ENCODE results near the gene FA2H.
"Not testable (repeated sequence)": the region's sequence is repeated elsewhere in the genome, so short reads cannot be mapped to it uniquely, and the experiment has no call there.

Gene FA2H, protein sequence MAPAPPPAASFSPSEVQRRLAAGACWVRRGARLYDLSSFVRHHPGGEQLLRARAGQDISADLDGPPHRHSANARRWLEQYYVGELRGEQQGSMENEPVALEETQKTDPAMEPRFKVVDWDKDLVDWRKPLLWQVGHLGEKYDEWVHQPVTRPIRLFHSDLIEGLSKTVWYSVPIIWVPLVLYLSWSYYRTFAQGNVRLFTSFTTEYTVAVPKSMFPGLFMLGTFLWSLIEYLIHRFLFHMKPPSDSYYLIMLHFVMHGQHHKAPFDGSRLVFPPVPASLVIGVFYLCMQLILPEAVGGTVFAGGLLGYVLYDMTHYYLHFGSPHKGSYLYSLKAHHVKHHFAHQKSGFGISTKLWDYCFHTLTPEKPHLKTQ

DNA sequence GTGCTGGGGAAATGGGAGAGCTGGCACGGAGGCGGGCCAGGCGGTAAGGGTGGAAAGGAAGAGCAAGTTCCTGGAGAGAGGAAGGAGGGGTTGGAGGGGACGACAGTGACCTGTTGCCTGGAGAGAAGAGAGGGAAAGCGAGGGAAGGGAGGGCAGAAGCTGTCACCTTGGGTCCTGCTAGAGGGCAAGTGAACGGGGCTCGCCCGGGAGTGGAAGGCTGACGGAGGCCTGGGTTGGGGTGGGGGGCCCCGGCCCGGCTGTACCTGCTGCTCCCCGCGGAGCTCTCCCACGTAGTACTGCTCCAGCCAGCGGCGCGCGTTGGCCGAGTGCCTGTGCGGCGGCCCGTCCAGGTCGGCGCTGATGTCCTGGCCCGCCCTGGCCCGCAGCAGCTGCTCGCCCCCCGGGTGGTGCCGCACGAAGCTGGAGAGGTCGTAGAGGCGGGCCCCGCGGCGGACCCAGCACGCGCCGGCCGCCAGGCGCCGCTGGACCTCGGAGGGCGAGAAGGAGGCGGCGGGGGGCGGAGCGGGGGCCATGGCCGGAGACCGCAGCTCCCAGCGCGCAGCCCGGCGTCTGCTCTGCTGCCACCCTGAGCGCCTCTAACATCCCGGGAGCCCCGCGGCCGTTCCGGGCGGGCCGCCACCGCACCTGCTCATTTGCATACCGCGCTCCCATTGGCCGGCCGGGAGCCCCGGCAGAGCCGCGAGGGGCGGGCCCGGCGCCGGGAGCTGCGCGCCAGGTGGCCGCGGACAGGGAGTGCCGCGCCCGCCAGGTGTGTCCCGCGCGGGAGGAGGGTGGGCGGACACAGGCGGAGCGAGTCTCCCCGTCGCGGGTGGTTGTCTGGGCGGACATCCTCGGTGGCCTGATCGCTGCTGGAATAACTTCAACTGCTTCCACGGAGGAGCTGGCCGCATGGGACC lies at the start of gene FA2H:
TSS of gene FA2H (minus strand) at position 598 of the 917 bp plus-strand sequence. CDS start at position 533, 65 bp downstream.
- DNase-seq: no peak

DNA sequence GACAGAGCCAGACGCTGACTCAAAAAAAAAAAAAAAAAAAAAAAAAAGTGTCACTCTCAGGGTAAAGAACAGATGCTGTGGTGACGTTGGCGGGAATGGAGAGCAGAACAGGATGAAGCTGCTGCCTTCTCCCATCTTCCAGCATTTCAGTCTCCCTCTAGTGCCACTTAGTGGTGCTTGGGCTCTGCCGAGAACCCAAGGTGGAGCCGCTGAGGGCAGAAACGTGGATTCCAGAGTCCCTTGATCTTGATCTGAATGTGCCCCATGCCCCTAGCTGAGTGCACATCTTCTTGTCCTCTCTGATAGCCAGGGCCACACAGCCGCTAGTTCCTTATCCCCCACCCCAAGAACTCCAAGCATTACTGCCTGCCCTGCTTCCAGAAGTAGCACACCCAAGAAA lies 43.2 kb upstream of the FA2H start:
- no peak for DNase-seq

DNA sequence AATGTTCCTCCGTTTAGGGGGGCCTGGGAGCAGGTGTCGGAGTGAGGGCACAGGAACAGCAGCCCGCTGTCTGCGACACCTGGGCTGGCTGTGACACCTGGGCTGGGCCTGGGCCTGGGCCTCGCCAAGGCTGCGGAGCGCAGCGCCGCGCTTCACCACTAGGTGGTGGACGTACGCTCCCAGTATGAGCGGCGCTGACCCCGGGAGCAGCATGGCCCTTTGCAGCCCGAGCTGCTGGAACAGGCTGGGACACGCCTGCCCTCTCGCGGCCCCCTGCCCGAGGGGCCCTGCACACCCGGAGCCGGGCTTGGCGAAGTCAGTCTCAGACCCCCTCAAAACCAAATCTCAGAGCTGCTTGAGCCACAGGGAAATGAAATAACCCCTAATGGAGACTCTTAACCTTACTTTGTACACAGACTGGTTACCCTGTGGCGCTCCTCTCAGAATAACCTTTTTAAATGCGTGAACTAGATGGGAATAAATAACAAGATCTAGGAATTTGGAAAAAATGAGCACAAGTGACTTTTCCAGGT lies 38.6 kb upstream of the FA2H start:
- DNase-seq: peak; percentile 55

DNA sequence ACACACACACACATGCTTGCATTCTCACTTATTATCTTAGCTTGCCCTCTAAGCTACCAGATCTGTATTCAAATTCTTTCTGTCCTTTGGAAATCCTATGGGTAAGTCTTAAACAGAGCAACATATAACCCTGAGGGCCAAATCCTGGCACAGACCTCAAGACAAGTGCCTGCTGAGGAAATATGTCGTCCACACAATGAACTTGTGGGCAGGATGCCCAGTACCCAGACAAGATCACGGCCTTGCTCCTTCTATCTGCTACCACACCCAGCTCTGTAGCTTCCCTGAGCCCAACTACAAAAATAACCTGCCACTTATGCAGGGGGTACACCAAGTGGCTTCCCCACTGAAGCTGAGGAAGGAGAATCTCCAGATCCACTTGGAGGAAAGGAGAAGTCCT lies 37.3 kb upstream of the FA2H start:
- no peak for DNase-seq

DNA sequence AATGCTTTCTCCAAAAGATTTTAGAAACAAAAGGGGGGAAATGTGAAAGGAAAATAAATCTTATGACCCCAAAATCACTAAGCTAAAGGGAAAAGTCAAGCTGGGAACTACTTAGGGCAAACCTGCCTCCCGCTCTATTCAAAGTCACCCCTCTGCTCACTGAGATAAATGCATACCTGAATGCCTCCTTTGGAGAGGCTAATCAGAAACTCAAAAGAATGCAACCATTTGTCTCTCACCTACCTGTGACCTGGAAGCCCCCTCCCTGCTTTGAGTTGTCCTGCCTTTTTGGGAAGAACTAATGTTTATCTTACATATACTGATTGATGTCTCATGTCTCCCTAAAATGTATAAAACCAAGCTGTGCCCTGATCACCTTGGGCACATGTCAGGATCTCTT lies 36.6 kb upstream of the FA2H start:
- DNase-seq: not testable (repeated sequence)

DNA sequence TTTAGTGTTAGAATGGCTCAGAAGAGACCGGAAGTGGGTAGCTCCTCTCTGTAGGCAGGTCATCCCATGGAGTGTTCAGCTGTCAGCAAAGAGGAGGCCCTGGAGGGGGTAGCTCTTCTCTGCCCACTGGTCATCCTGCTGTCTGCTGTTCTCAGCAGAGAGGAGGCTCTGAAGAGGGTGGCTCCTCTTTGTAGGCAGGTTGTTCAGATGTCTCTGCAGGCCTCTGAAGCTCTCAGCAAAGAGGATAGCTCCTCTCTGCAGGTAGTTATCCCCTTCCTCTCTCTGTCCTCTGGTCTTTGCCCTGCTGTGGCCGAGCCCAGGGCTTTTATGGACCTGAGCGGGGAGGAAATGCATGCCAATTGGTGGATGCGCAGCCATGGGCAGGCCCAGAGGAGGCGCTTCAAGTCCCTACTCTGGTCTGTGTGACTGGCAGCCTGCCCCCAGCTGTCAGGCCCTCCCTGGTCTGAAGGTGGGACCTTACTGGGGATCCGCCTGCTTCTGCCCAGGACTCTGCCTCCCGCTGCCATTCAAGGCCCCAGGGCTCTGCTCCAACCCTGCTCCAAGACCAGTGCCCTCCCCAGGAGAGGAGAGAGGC lies 32.5 kb upstream of the FA2H start:
- no peak for DNase-seq

DNA sequence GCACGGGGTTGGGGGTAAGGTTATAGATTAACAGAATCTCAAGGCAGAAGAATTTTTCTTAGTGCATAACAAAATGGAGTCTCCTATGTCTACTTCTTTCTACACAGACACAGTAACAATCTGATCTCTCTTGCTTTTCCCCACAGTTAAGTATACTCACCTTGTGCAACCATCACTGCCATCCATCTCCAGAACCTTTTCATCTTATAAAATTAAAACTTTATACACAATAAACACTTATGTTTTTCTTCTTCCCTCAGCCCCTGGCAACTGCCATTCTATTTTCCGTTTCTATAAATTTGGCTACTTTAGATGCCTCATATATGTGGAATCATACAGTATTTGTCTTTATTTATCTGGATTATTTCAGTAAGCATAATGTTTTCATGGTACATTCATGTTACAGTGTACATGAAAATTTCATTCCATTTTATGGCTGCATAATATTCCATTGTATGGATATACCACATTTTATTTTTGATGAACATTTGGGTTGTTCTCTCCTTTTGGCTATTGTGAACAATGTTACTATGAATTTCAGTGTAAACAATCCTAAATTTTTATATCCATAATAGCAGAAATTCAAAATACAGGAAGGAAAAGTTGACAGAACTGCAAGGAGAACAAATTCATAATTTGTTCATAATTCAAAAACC lies 25.7 kb upstream of the FA2H start:
- no peak for DNase-seq

DNA sequence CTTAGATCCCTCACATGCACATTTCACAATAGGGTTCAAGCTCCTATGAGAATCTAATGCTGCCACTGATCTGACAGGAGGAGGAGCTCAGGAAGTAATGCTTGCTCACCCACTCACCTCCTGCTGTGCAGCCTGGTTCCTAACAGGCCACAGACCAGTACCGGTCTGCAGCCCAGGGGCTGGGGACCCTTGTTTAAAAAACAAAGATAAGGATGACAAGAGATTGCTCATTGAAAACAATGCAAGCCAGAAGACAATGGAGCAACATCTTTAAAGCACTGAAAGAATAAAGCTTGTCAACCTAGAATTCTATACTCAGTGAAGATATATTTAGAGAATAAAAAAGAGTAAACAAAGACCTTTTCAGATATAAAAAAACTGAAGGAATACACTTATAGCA lies 22.8 kb upstream of the FA2H start:
- DNase-seq: no peak

DNA sequence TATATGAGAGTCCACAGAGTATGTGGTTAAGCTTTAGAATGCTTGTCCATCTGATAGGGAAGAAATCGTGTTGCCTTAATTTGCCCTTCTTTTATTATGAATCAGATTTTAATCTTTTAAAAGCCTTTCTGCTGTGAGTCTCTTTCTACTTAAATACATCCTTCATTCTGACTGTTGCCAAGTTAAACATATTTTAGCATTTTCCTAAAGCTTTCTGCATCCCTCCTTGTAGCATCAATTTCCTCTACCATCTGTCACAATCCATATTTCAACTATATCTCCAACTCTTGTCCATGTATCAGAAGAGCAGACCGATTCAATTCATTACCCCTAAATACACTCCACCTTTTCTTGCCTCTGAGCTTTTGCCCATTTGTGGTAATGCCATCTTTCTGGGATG lies 20.5 kb upstream of the FA2H start:
- DNase-seq: no peak

DNA sequence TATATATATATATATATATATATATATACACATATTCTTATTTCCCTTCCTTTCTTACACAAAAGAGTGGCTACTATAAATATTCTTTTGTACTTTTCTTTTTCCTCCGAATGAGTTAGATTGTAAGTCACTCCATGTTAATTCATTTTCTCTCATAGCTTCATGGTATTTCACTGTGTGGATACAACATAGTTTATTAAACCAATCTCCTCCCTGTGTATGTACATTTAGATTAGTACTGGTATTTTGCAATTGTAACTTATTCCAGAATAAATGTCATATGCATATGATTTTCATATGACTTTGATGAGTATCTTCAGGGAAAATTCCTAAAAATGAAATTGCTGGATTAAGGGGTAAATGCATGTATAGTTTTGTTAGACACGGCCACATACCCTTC lies 20.0 kb upstream of the FA2H start:
- DNase-seq: no peak

DNA sequence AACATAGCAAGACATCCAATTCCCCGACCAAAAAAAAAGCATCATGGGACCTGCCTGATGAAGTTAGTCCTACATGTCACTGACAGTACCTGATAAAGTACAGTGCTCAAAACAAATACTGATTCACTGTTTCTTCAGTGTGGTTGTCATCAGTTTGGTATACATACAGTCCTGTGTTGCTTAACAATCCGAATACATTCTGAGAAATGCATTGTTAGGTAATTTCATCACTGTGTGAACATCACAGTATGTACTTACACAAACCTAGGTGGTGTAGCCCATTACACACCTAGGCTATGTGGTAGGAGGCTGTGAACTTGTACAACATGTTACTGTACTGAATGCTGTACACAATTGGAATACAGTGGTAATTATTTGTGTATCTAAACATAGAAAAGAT lies 19.0 kb upstream of the FA2H start:
- DNase-seq: no peak

DNA sequence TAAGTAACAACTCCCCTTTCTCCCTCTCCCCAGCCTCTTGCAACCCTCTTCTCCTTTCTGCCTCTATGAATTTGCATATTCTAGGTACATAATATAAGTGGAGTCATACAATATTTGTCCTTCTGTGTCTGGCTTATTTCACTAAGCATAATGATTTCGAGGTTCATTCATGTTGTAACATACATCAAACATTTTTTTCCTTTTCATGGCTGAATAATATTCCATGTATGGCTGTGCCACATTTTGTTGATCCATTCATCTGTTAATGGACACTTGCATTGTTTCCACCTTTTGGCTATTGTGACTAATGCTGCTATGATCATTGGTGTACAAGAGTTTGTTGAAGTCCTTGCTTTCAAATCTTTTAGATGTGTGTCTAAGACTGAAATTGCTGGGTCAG lies 17.6 kb upstream of the FA2H start:
- DNase-seq: no peak

DNA sequence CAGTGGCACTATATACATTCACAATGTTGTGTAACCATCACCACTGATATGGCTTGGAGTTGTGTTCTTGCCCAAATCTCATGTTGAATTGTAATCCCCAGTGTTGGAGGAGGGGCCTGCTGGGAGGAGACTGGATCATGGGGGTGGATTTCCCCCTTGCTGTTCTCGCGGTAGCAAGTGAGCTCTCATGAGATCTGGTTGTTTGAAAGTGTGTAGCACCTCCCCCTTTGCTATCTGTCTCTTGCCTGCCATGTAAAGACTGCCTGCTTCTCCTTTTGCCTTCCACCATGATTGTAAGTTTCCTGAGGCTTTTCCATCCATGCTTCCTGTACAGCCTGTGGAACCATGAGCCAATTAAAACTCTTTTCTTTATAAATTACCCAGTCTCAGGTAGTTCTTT lies 17.1 kb upstream of the FA2H start:
- DNase-seq: not testable (repeated sequence)

DNA sequence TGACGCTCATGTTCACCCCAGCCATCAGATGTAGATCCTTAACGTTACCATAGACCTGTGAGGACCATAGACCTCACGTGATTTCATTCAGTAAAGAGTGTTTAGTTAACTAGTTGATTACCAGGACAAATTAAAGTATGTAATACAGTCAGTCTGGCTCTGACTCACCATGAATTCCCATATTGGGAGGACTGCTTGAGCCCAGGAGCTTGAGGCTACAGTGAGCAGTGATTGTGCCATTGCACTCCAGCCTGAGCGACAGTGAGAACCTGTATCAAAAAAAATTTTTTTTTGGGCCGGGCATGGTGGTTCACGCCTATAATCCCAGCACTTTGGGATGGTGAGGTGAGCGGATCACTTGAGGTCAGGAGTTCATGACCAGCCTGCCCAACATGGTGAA lies 13.5 kb upstream of the FA2H start:
- no peak for DNase-seq

DNA sequence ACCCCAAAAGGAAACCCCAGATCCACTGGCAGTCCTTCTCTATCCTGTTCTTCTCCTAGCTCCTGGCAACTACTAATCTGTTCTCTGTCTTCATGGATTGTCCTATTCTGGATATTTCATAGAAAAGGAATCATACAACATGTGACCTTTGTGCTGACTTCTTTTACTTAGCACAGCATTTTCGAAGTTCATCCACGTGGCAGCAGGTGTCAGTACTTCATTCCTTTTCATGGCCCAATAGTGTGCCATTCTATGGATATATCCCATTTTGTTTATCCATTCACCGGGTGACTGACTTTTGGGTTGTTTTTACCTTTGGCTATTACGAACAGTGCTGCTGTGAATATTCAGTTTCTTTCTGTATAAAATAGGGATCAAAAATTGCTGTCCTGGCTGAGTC lies 10.4 kb upstream of the FA2H start:
- no peak for DNase-seq

DNA sequence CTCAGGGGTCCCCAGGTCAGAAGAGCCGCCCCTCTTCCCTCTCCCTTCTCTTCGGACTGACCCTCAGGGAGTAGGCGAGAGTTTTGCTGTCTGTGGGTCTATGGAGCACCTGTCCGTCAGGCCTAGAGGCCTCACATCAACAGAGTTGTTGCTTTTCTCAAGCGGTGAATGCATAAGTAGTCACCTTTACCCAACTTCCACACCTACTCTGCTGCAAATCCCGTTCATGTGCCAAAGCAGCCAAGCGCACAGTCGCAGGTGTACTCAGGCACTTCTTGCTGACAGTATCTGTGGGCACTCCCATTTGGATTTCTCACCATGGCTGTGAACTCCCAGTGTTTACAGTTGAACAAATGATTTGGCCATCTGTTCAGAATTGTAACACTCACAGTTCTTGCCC lies 4.0 kb upstream of the FA2H start:
- DNase-seq: no peak

DNA sequence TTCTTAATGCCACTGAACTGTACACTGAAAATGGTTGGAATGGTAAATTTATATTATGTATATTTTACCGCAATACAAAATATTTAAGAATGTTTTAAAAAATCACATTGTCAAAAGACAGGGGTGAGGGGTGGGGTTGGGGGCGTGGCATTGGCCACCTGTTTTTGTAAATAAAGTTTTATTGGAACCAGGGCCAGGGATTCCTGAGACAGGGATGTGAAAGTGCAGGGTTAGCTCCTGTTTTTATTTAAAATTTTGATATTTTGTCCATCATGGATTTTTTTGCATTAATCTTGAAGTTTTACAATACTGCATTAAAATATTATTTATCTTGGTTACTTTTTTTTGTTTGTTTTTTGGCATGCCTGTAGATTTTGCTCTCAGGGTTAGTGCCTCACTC lies 2.3 kb upstream of the FA2H start:
- no peak for DNase-seq

DNA sequence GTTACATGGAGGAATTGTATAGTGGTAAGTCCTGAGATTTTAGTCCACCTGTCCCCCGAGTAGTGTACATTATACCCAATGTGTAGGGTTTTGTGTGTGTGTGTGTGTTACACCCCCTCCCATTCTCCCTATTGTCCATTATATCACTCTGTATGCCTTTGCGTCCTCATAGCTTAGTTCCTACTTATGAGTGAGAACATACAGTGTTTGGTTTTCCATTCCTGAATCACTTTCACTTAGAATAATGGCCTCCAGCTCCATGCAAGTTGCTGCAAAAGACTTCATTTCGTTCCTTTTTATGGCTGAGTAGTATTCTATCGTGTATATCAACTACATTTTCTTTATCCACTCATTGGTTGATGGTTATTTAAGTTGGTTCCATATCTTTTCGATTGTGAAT lies 635 bp upstream of the FA2H start:
- DNase-seq: no peak

DNA sequence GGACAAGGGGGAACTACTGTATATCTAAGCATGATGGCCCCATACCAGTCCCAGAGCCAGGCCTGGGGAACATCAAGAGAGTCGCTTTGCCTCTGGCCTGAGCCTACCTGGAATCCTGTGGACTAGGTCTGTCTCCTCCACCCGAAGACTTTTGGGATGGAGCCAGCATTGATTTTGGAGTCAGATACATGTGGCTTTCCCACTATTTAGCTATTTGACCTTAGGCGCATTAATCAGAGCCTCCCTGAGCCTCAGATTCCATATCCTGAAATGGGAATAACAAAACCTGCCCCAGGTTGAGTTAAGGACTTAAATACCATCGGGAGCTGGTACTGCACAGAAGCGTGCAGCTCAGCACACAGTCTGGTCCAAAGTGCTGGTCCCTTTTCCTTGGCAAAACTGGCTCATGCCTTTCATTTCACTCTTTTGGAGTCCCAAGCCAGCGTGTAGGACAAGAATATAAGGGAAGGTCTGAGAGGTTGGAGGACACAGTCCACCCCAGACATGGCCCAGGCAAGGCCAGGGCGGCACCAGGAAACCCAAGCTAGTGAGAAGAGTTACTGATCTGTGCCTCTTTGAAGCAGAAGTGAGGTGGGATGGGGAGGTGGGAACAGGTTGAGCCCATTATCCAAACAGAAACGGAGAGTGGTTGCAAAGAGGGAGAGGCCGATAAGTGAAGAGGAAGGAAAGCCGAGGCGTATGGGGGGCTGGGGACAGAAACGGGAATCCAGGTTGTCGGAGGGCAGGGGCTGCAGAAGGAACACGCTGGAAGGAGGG lies 986 bp downstream of the FA2H start:
- DNase-seq: no peak

DNA sequence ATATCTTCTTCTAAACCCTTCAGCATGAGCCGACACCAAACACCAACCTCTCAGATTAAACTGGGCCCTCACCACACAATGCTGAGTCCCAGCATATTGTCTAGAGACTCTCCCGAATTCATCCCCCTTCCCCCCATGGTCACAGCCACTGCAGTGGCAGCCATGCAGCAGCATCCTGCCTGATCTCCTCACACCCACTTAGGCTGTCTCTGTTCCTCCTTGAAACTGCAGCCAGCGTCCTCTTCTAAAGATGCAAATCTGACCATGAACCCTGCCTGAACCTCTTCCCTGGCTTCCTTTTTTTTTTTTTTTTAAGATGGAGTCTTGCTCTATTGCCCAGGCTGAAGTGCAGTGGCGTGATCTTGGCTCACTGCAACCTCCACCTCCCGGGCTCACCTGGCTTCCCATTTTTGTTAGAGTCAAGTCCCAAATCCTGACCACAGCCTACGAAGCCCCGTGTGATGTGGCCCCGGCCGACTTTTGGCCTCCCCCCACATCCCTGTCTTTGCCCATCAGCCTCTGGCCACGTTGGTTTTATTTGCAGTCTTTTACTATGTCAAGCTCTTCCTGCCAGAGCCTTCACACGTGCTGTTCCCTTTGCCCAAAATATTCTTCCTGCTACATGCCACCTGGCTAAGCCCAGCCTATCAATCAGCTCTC lies 2.8 kb downstream of the FA2H start:
- no peak for DNase-seq

DNA sequence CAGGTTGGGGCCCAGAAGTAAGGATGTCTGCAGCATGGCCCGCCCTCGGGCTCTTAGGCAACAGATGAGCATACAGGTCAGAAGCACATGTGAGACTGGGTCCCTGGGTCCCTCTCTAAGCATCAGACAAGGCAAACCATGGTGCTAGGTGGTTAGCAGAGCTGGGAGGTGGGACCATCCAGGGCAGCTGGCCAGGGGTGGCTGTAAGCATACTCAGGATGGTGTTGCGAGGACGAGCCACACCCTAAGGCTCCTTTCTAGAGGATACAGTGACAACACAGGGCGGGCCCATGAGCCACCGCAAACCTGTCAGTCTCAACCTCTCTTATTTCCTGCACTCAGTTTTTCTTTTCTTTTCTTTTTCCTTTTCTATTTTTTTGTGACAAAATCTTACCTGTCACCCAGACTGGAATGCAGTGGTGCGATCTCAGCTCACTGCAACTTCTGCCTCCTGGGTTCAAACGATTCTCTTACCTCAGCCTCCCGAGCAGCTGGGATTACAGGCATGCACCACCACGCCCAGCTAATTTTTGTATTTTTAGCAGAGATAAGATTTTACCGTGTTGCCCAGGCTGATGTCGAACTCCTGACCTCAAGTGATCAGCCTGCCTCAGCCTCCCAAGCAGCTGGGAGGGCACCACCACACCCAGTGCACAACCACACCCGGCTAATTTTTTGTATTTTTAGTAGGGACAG lies 3.6 kb downstream of the FA2H start:
- no peak for DNase-seq

Measured in NK-92 treated with Interleukin-12 subunit alpha and Interleukin-12 subunit beta, amount 100 ng/mL, for 24 hours (cell line).